Bone marrow (tissue), 2 donors: Measurements from ENCODE around the gene BCKDHA.
"Not testable (repeated sequence)": the region's sequence is repeated elsewhere in the genome, so short reads cannot be mapped to it uniquely, and the experiment has no call there.

Experiments
- DNase-seq, 2 donors: peaks; one replicate each; lab custom pipeline; 2025; lab: John Stamatoyannopoulos, UW

Gene BCKDHA

GRCh38 chr19:41443813-41444455 lies 46.3 kb downstream of the BCKDHA start:
- no peak for DNase-seq

DNA sequence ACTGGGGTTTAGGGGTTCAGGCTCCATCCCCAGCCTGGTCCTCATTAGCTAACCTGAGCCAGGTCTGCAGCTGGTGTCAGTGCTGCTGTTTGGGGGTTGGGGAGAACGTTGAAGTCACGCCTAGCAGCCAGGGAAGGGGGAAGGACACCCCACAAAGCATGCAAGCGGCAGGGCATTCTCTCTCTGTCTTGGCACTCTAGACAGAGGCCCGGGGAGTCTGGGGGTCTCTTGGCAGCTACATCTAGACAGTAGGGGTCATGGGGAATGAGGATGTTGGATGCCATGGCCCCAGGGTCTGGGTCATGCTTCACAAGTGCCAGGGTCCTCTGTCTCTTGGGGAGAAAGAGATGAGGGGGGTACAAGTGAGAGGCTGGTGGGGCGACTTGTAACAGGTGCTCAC lies 48.0 kb downstream of the BCKDHA start:
- no peak for DNase-seq

GRCh38 chr19:41447732-41448332 lies 50.2 kb downstream of the BCKDHA start:
- no peak for DNase-seq

DNA sequence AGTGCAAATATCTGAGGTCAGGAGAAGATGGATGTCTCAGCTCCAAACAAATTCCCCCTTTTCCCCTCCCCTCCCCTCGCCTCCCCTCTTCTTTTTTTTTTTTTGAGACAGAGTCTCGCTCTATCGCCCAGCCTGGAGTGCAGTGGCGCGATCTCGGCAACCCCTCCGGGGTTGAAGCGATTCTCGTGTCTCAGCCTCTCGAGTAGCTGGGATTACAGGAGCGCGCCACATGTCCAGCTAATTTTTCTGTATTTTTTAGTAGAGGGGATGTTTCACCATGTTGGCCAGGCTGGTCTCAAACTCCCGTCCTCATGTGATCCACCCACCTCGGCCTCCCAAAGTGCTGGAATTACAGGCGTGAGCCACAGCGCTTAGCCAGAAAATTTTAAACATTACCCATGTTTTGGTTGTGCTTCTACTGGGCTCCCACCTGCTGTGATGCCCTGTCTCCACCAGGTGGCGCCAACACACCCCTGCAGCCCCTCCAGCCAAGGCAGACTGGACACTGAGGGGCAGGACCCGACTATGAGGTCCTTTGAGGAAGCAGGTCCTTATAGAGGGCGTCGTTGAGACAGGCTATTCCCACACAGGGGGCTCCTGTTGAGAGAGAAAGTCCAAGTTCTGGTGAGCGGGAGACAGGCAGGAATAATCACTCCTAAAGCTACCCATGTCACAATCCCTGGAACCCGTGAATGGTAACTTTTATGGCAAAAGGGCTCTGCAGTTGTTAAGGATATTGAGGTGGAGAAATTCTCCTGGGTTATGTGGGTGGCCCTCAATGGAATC lies 51.7 kb downstream of the BCKDHA start:
- peak in 1 of 2 donors; percentile 47 for DNase-seq

- no peak for DNase-seq
These were observed 52.2 kb downstream of the BCKDHA start for GRCh38 chr19:41449865-41450178.

DNA sequence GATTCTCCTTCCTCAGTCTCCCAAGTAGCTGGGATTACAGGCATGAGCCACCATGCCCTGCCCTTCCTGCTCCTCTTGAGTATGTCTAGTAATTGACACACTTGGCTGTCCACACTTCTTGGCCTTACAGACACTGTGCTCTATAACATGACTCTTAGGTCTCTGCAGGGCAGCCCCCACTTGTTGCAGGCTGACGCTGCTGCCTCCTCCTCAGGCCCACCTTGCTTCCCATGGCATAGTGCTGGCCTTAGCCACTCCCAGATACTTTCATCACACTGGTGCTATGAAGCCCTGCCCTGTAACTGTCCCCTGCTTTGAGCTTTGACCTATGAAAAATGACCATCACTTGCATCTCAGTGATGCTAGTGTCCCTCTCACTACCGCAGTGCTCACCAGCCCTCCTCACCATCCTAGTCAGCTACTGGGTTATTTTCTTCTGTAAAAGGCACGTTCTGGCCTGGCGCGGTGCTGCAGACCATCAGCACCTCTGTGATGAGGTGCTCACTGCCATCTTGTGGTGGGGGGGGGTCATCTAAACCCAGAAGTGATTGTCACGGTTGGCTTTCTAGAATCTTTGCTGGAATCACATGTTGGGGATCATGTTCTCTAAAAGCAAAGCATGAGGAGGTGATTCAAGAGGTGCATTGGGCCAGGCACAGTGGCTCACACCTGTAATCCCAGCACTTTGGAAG lies 55.1 kb downstream of the BCKDHA start:
- no peak for DNase-seq

GRCh38 chr19:41455936-41456335 lies 58.3 kb downstream of the BCKDHA start:
- DNase-seq: no peak

DNA sequence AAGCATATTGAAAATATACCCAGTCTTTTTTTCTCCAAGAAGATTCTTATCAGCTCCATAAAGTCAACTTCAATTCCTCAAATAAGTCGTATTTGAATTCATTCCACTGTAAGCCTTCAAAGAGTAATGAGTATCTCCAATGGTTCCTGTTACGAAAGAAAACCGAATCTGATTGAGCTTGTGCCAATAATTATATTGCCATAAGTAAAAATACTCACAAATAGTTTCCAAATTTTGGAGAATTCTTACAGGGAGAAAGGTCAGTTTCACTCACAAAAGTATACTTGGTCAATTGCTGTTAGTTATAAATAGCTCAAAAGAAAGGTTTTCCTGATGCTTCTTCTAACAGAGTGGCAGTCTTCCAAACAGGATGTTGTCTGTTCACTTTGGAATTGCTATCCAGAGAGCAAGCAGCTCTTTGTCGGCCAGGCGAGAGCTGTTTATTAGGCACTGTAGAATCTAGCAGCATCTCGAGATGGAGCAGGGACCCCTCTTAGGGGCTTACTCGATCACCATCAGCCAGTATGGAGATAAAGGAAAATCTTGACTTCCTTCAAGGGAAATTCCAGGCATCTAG lies 58.8 kb downstream of the BCKDHA start:
- DNase-seq: no peak

- no peak for DNase-seq
These were observed 59.6 kb downstream of the BCKDHA start for GRCh38 chr19:41457241-41457640.

- DNase-seq: no peak
These were observed 64.9 kb downstream of the BCKDHA start for GRCh38 chr19:41462497-41462896.

DNA sequence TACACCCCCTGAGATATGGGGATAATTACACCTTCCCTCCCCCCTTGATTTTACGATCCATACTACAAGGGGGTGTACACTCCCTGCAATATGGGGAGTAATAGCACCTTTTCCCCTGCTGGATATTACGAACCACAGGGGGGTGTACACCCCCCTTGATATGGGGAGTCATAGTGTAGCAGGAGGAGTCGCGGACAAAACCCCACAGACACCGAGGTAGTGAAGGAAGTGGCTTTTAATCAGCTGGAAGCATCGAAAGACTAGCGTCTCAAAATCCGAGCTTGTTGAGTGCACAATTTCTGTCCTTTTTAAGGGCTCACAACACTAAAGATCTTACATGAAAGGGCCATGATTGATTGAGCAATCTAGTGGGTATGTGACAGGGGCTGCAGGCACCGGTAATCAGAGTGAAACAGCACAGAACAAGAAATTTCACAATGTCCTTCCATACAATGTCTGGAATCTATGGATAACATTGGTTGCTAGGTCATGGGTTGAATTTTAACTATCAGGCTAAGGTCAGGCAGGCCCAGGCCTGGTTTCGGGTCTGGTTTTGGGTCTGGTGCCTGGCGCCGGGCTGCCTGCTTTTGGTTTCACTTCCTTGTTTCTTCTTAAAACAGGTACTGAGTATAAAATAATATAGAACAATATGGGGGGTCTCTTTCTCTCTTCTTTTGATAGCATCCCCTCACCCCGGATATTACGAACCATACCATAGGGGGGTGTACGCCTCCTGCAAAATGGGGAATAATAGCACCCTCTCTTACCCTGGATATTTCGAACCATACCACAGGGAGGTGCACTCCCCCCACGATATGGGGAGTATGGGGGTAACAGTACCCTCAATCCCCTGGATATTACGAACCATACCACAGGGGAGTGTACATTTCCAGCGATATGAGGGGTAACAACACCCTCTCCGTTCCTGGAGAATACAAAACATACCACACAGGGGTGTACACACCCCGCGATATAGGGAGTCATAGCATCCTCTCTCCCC lies 65.9 kb downstream of the BCKDHA start:
- not testable (repeated sequence) for DNase-seq
